Heart right ventricle (tissue), 16 donors: ENCODE results near the gene TMA16. TPM values are rescaled to one million over a fixed set of nuclear protein-coding genes. Genes with fewer than 3 reads are reported as not detected.

Experiments
- ATAC-seq, 8 donors: fragments of 200-7000 bp; cut with Tn5 transposase; one replicate each; pipeline ENCODE4 v1.9.1; 2020; ENCODE audit warnings: mild to moderate bottlenecking in 8 of 8, moderate library complexity in 8 of 8, moderate number of reproducible peaks in 1 of 8
- DNase-seq, 2 donors: peaks; one replicate each; pipeline ENCODE4 v3.0.0-alpha.2; 2020
- H3K27ac ChIP-seq, 10 donors: fragments of 200-600 bp; sonication (generic) in 2 of 10; one replicate each; pipeline versions ENCODE4 v1.5.0 to v1.8.0; 2020 to 2022; ENCODE audit warnings: mild to moderate bottlenecking in 3 of 10
- H3K27me3 ChIP-seq, 7 donors: fragments of 200-600 bp; one replicate each; pipeline ENCODE4 v1.8.0; 2021 to 2022; ENCODE audit warnings: mild to moderate bottlenecking in 2 of 7
- H3K36me3 ChIP-seq, 9 donors: fragments of 200-600 bp; sonication (generic) in 1 of 9; one replicate each; pipeline versions ENCODE4 v1.5.0 to v1.8.0; 2020 to 2022; ENCODE audit warnings: mild to moderate bottlenecking in 2 of 9
- H3K4me1 ChIP-seq, 9 donors: fragments of 200-600 bp; sonication (generic) in 1 of 9; one replicate each; pipeline versions ENCODE4 v1.5.0 to v1.8.0; 2020 to 2022; ENCODE audit warnings: mild to moderate bottlenecking in 4 of 9
- H3K4me3 ChIP-seq, 10 donors: fragments of 200-600 bp; sonication (generic) in 2 of 10; one replicate each; pipeline versions ENCODE4 v1.5.0 to v1.8.0; 2020 to 2022; ENCODE audit warnings: mild to moderate bottlenecking in 7 of 10, moderate library complexity in 2 of 10
- H3K9me3 ChIP-seq, 11 donors: fragments of 200-600 bp in 10 of 11; sonication (generic) in 2 of 11; one replicate each; pipeline versions ENCODE4 v1.5.0 to v1.8.0; 2013 to 2022; ENCODE audit warnings: mild to moderate bottlenecking in 2 of 11, control low read depth in 1 of 11, moderate library complexity in 1 of 11
- WGBS, 2 donors: extraction: QIAGEN DNeasy Blood & Tissue Kit; methylation state at CpG; one replicate each; pipeline ENCODE4 v1.1.7; 2013; ENCODE audit warnings: inconsistent platforms in 1 of 2; 5-methylcytosine and 5-hydroxymethylcytosine counted together
- intact Hi-C, 10 donors: fragments of 100-400 bp; cut with DNase I; formaldehyde crosslinking; loops; one replicate each; pipeline versions ENCODE4 v1.11.1 to v1.14.2; 2022
- polyA plus RNA-seq, 2 donors: library from polyadenylated mRNA; stranded (reverse); fragments of 200-250 nt; gene quantifications; one replicate each; pipeline ENCODE4 v1.2.3, GENCODE V29; 2013
- total RNA-seq, 10 donors: library from RNA; stranded (reverse); fragmentation: NEBNext Ultra II Directional in 3 of 10; extraction: Animal tissue kit (Norgen Biotek cat#: 25700) in 3 of 10; gene quantifications; one replicate each; pipeline versions ENCODE4 v1.2.1 to v1.2.4, GENCODE V29; 2021 to 2023
- TF ChIP-seq, protein P1 (sequence below), 9 donors: fragments of 200-600 bp; sonication (generic) in 2 of 9; IDR thresholded peaks; one replicate each; pipeline versions ENCODE4 v1.5.0 to v1.8.0; 2021 to 2022; ENCODE audit warnings: antibody characterized with exemption in 9 of 9, mild to moderate bottlenecking in 5 of 9, moderate library complexity in 1 of 9
- donor health status: Arrhythmogenic right ventricular cardiomyopathy.
- donor health status: ischemic (EF 13 %, LVEDD 7.1; RV severe dilation, severe dysfunction).
- donor health status: healthy with polysubstance abuse.
- donor health status: DM: no; HTN: yes; CAD: no.
- donor health status: DM: no; HTN: no; CAD: no.
- donor health status: ischemic (EF 25% LVEDD 6.9; RV normal size, moderate dysfunction).
- donor health status: ischemic (EF 25% LVEDD 5.7; RV mildly dilated, moderate dysfunction).
- donor health status: healthy.
- donor health status: DM: yes; HTN: yes; CAD: no.
- donor health status: Ischemic cardiomyopathy.
- donor health status: ischemic (EF 35%, LVEDD 5.7; RV mildly dilated, moderate dysfunction).
- donor health status: nonischemic (EF 11% LVEDD 7.7; RV severe dilation, severe dysfunction).
- donor health status: DM: yes; HTN: yes; CAD: no.
- donor health status: PGD.
- donor health status: ischemic (EF 29% LVEDD 5.4; RV normal size, mild dysfunction).
- donor health status: nonischemic (EF 23%, LVEDD 6.1; RV moderate dilation, normal function).

TMA16 gene
- total and polyA plus RNA-seq, 12 donors = 6.5 to 15.3 (median 9.7) TPM

DNA sequence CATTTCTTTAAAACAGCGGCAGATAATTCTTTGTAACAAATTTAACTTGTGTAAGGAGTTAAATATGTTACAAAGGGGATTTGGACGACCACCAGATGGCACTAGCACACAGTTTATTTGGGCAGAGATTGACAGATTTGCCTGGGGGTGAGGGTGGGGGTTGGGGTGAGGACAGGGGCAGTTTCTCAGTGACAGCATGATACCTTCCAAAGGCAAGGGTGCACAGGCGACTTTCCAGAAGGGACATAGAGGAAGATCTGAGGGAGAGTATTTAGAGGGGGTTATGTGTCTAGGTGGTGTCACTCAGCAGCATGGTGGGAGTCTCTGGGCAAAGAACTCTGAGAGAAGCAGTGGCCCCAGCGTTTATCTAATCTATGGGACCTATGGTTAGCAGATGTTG, 9.6 kb upstream of the TMA16 start:
- intact Hi-C loops = loop anchor here in 8 of 10 donors (1.0 to 10.0 kb wide), 9 partner anchors 57 to 1250 kb away; no protein-coding TSS in a partner anchor
- ATAC-seq (peak in 1 of 8 donors; percentile 41), DNase-seq (peak in 1 of 2 donors; percentile 29)
- Histone ChIP-seq H3K27me3 (peaks cover 0 to 6% (median 0%) of the 10 kb centered on the region in 7 donors), H3K36me3 (no peaks in the 10 kb centered on the region), H3K9me3 (no peaks in the 10 kb centered on the region), H3K4me3 (no peak overlapping the region), H3K4me1 (peaks cover 0 to 13% (median 0%) of the 10 kb centered on the region in 9 donors), H3K27ac (no peak overlapping the region)
- 17 to 18% methylated on average over 4 of the region's 4 CpGs for WGBS, 2 donors
- TF ChIP-seq, protein P1, sequence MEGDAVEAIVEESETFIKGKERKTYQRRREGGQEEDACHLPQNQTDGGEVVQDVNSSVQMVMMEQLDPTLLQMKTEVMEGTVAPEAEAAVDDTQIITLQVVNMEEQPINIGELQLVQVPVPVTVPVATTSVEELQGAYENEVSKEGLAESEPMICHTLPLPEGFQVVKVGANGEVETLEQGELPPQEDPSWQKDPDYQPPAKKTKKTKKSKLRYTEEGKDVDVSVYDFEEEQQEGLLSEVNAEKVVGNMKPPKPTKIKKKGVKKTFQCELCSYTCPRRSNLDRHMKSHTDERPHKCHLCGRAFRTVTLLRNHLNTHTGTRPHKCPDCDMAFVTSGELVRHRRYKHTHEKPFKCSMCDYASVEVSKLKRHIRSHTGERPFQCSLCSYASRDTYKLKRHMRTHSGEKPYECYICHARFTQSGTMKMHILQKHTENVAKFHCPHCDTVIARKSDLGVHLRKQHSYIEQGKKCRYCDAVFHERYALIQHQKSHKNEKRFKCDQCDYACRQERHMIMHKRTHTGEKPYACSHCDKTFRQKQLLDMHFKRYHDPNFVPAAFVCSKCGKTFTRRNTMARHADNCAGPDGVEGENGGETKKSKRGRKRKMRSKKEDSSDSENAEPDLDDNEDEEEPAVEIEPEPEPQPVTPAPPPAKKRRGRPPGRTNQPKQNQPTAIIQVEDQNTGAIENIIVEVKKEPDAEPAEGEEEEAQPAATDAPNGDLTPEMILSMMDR (IDR thresholded peaks at IDR 0.05) = peak in 8 of 9 donors; percentile 31 to 68 (median 56)

DNA sequence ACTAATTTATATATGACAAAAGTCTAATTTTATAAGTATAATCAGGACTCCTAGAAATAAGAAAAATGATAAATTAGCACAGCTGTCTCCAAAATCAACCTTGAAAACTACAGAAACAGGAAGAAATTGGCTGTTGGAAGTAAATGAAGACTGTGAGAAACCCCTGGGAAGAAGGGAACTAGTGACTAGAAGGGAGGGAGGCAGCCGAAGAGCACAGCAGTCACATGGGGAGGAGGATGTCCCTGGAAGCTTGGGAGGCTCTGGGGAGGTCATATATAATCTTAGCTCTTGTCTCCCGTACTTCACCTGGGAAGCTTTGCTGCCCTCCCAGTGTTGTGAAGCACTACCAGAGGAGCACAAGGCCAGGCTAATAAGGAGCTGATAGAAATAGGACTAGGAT, 8.9 kb upstream of the TMA16 start:
- DNase-seq (no peak), ATAC-seq (no peak)
- TF ChIP-seq, protein P1 (IDR thresholded peaks at IDR 0.05) = no peak
- H3K27me3 ChIP-seq = peaks cover 0 to 6% (median 0%) of the 10 kb centered on the region in 7 donors
- intact Hi-C loops = loop anchor here in 5 of 10 donors (2.0 to 10.0 kb wide), 7 partner anchors 57 to 1249 kb away; no protein-coding TSS in a partner anchor
- no peaks in the 10 kb centered on the region for H3K9me3 ChIP-seq
- WGBS, 2 donors = 54% methylated on average over 2 of the region's 2 CpGs
- H3K36me3 ChIP-seq = no peaks in the 10 kb centered on the region
- H3K27ac ChIP-seq = no peak overlapping the region
- peaks cover 0 to 13% (median 0%) of the 10 kb centered on the region in 9 donors for H3K4me1 ChIP-seq
- no peak overlapping the region for H3K4me3 ChIP-seq

DNA sequence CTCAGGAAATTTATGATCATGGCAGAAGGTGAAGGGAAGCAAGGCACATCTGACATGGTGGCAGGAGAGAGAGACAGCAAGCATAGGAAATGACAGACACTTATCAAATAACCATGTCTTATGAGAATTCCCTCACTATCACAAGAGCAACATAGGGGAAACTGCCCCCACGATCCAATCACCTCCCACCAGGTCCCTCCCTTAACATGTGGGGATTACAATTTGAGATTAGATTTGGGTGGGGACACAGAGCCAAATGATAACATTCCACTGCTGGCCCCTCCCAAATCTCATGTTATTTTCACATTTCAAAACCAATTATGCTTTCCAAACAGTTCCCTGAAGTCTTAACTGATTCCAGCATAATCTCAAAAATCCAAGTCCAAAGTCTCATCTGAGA, 8.2 kb upstream of the TMA16 start:
- Histone ChIP-seq H3K4me1 (peaks cover 0 to 13% (median 0%) of the 10 kb centered on the region in 9 donors), H3K36me3 (no peaks in the 10 kb centered on the region), H3K27me3 (peaks cover 0 to 6% (median 0%) of the 10 kb centered on the region in 7 donors), H3K9me3 (no peaks in the 10 kb centered on the region), H3K27ac (no peak overlapping the region), H3K4me3 (no peak overlapping the region)
- TF ChIP-seq, protein P1 (IDR thresholded peaks at IDR 0.05) = no peak
- WGBS, 2 donors = 32 to 56% methylated on average over 1 of the region's 1 CpG
- intact Hi-C loops = loop anchor here in 4 of 10 donors (2.0 to 10.0 kb wide), 5 partner anchors 56 to 1248 kb away; no protein-coding TSS in a partner anchor
- DNase-seq = no peak
- no peak for ATAC-seq

DNA sequence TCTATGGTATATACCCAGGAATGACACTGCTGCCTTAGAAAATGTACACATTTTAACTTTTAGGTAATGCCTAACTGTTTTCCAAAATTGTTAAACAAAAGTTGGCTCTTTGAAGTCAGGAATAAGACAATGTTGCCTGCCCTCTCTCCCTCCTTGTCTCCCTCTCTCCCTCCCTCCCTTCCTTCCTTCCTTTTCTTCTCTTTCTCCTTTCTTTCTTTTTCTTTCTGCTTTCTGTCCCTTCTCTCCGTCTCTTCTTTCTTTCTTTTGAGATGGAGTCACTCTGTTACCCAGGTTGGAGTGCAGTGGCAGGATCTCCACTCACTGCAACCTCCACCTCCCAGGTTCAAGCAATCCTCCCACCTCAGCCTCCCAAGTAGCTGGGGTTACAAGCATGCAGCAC, 4.6 kb upstream of the TMA16 start:
- peaks cover 0 to 7% (median 0%) of the 10 kb centered on the region in 9 donors for H3K4me1 ChIP-seq
- 45 to 60% methylated on average over 1 of the region's 1 CpG for WGBS, 2 donors
- ATAC-seq = no peak

More for the DNA sequence above, 4.6 kb upstream of the TMA16 start:
- H3K27ac ChIP-seq = no peak overlapping the region
- H3K9me3 ChIP-seq = no peaks in the 10 kb centered on the region
- no peaks in the 10 kb centered on the region for H3K36me3 ChIP-seq
- TF ChIP-seq, protein P1 (IDR thresholded peaks at IDR 0.05) = no peak
- H3K27me3 ChIP-seq = peaks cover 0 to 3% (median 0%) of the 10 kb centered on the region in 7 donors
- intact Hi-C loops = loop anchor here in 3 of 10 donors (5.0 to 10.0 kb wide), 5 partner anchors 52 to 1245 kb away; partner anchors contain the start of gene NAF1 (in 1 of the 3)
- no peak overlapping the region for H3K4me3 ChIP-seq
- DNase-seq = no peak
